SK-N-SH treated with all-trans-retinoic acid at 6 μM for 48 hours (cell line): ENCODE measurements around the gene KIAA1671.

Experiments used
- ATAC-seq: fragments of 200-7000 bp; cut with Tn5 transposase; 3 replicates; pipeline ENCODE4 v1.9.1; 2020; ENCODE audit warnings: mild to moderate bottlenecking, moderate library complexity
- BACH2 ChIP-seq: fragments of 250-450 bp; sonication (Bioruptor Pico); IDR thresholded peaks from 2 replicates; pipeline ENCODE4 v1.9.0; 2021; ENCODE audit warnings: mild to moderate bottlenecking, borderline replicate concordance
- CREB5 ChIP-seq: fragments of 250-450 bp; sonication (Bioruptor Pico); IDR thresholded peaks from 2 replicates; pipeline ENCODE4 v1.5.1; 2020; ENCODE audit warnings: low read depth, mild to moderate bottlenecking, moderate library complexity
- CSDC2 ChIP-seq: fragments of 250-450 bp; sonication (Bioruptor Pico); IDR thresholded peaks from 2 replicates; pipeline ENCODE4 v1.5.0; 2020; ENCODE audit warnings: mild to moderate bottlenecking, moderate library complexity
- ESRRG ChIP-seq: fragments of 250-450 bp; sonication (Bioruptor Pico); IDR thresholded peaks from 2 replicates; pipeline ENCODE4 v1.6.1; 2021; ENCODE audit warnings: mild to moderate bottlenecking
- GLIS3 ChIP-seq: fragments of 250-450 bp; sonication (Bioruptor Pico); IDR thresholded peaks from 2 replicates; pipeline ENCODE4 v1.5.0; 2020; ENCODE audit warnings: mild to moderate bottlenecking, moderate library complexity
- ISL1 ChIP-seq: fragments of 250-450 bp; sonication (Bioruptor Pico); IDR thresholded peaks from 2 replicates; pipeline ENCODE4 v2.1.2; 2022; ENCODE audit warnings: mild to moderate bottlenecking, moderate library complexity
- OSR1 ChIP-seq: fragments of 250-450 bp; sonication (Bioruptor Pico); IDR thresholded peaks from 2 replicates; pipeline ENCODE4 v1.8.0; 2022; ENCODE audit warnings: moderate library complexity, mild to moderate bottlenecking, inconsistent platforms
- PATZ1 ChIP-seq: fragments of 250-450 bp; sonication (Bioruptor Pico); IDR thresholded peaks from 2 replicates; pipeline ENCODE4 v1.8.0; 2020; ENCODE audit warnings: mild to moderate bottlenecking, moderate library complexity, borderline replicate concordance
- PPARA ChIP-seq: fragments of 250-450 bp; sonication (Bioruptor Pico); IDR thresholded peaks from 2 replicates; pipeline ENCODE4 v1.5.0; 2020; ENCODE audit warnings: mild to moderate bottlenecking, borderline replicate concordance
- SNAI2 ChIP-seq: fragments of 250-450 bp; sonication (Bioruptor Pico); IDR thresholded peaks from 2 replicates; pipeline ENCODE4 v1.5.0; 2020; ENCODE audit warnings: mild to moderate bottlenecking, moderate library complexity
- TCF4 ChIP-seq: fragments of 250-450 bp; sonication (Bioruptor Pico); IDR thresholded peaks from 2 replicates; pipeline ENCODE4 v1.8.0; 2021; ENCODE audit warnings: mild to moderate bottlenecking, moderate library complexity, borderline replicate concordance
- TOX ChIP-seq: fragments of 250-450 bp; sonication (Bioruptor Pico); IDR thresholded peaks from 2 replicates; pipeline ENCODE4 v1.8.0; 2021; ENCODE audit warnings: mild to moderate bottlenecking, moderate library complexity, borderline replicate concordance
- ZC3H10 ChIP-seq: fragments of 250-450 bp; sonication (Bioruptor Pico); IDR thresholded peaks from 2 replicates; pipeline ENCODE4 v1.5.1; 2021; ENCODE audit warnings: mild to moderate bottlenecking, moderate library complexity
- ZFP3 ChIP-seq: fragments of 250-450 bp; sonication (Bioruptor Pico); IDR thresholded peaks from 2 replicates; pipeline ENCODE4 v1.5.0; 2020; ENCODE audit warnings: mild to moderate bottlenecking, moderate library complexity
- ZFP30 ChIP-seq: fragments of 450-650 bp; formaldehyde crosslinking; IDR thresholded peaks from 2 replicates; pipeline ENCODE4 v1.5.0; 2022; ENCODE audit warnings: mild to moderate bottlenecking, moderate library complexity
- ZNF565 ChIP-seq: fragments of 450-650 bp; formaldehyde crosslinking; conservative IDR thresholded peaks from 2 replicates; pipeline ENCODE4 v1.5.0; 2020; ENCODE audit warnings: low read depth, mild to moderate bottlenecking, moderate library complexity
- ZNF70 ChIP-seq: fragments of 450-650 bp; formaldehyde crosslinking; IDR thresholded peaks from 2 replicates; pipeline ENCODE4 v1.5.0; 2020; ENCODE audit warnings: mild to moderate bottlenecking, moderate library complexity
- TF ChIP-seq, protein P1 (sequence below): fragments of 250-450 bp; sonication (Bioruptor Pico); IDR thresholded peaks from 2 replicates; pipeline ENCODE4 v1.8.0; 2021; ENCODE audit warnings: low read depth, mild to moderate bottlenecking, moderate library complexity, borderline replicate concordance
- TF ChIP-seq, protein P2 (sequence below): fragments of 250-450 bp; sonication (Bioruptor Pico); IDR thresholded peaks from 2 replicates; pipeline ENCODE4 v1.5.1; 2021; ENCODE audit warnings: mild to moderate bottlenecking, moderate library complexity
- TF ChIP-seq, protein P3 (sequence below): fragments of 250-450 bp; sonication (Bioruptor Pico); IDR thresholded peaks from 2 replicates; pipeline ENCODE4 v1.5.0; 2020; ENCODE audit warnings: mild to moderate bottlenecking, moderate library complexity

The KIAA1671 gene

GRCh38 chr22:25187469-25187868 lies 235.0 kb downstream of the KIAA1671 start:
- TF ChIP-seq PATZ1 (no peak), ZFP30 (no peak), PPARA (CRISPR knock-in tag) (no peak), ESRRG (CRISPR knock-in tag) (no peak), CSDC2 (no peak), CREB5 (CRISPR knock-in tag) (no peak)
- ATAC-seq = no peak

DNA sequence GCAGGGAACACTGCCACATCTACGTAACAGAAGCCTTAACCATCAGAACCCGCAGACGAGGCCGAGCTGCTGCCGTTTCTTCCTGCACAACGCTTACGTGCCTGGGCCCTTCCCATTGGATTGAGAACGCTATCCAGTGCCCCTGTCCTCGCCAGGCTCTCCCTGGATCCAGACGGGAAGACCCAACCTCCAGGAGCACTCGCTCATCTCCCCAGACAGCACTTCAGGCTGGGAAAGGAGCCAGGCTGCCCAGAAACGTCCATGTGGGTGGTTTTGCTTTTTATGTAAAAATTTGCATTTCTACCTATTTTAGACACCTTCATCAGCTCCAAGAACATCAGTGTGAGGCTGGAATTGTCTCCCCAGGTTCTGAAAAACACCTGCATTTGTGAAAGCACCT lies 239.9 kb downstream of the KIAA1671 start:
- no peak for ATAC-seq
- TF ChIP-seq ZNF70 = no peak
- no peak for TF ChIP-seq BACH2 (CRISPR knock-in tag)
- no peak for TF ChIP-seq ZNF565 (CRISPR knock-in tag)
- TF ChIP-seq, protein P1, sequence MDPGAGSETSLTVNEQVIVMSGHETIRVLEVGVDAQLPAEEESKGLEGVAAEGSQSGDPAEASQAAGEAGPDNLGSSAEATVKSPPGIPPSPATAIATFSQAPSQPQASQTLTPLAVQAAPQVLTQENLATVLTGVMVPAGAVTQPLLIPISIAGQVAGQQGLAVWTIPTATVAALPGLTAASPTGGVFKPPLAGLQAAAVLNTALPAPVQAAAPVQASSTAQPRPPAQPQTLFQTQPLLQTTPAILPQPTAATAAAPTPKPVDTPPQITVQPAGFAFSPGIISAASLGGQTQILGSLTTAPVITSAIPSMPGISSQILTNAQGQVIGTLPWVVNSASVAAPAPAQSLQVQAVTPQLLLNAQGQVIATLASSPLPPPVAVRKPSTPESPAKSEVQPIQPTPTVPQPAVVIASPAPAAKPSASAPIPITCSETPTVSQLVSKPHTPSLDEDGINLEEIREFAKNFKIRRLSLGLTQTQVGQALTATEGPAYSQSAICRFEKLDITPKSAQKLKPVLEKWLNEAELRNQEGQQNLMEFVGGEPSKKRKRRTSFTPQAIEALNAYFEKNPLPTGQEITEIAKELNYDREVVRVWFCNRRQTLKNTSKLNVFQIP = no peak
- no peak for TF ChIP-seq ZFP3 (CRISPR knock-in tag)
- TF ChIP-seq PATZ1 = no peak
- TF ChIP-seq, protein P2, sequence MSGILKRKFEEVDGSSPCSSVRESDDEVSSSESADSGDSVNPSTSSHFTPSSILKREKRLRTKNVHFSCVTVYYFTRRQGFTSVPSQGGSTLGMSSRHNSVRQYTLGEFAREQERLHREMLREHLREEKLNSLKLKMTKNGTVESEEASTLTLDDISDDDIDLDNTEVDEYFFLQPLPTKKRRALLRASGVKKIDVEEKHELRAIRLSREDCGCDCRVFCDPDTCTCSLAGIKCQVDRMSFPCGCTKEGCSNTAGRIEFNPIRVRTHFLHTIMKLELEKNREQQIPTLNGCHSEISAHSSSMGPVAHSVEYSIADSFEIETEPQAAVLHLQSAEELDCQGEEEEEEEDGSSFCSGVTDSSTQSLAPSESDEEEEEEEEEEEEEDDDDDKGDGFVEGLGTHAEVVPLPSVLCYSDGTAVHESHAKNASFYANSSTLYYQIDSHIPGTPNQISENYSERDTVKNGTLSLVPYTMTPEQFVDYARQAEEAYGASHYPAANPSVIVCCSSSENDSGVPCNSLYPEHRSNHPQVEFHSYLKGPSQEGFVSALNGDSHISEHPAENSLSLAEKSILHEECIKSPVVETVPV = no peak
- no peak for TF ChIP-seq ZFP30
- TF ChIP-seq CREB5 (CRISPR knock-in tag) = no peak
- TF ChIP-seq ZC3H10 = no peak
- no peak for TF ChIP-seq TOX (CRISPR knock-in tag)
- TF ChIP-seq TCF4 (CRISPR knock-in tag) = no peak
- no peak for TF ChIP-seq ISL1 (CRISPR knock-in tag)
- no peak for TF ChIP-seq SNAI2 (CRISPR knock-in tag)
- TF ChIP-seq GLIS3 (CRISPR knock-in tag) = no peak
- no peak for TF ChIP-seq OSR1 (CRISPR knock-in tag)
- no peak for TF ChIP-seq ESRRG (CRISPR knock-in tag)

GRCh38 chr22:25193130-25193529 lies 240.6 kb downstream of the KIAA1671 start:
- TF ChIP-seq PATZ1 (no peak), SNAI2 (CRISPR knock-in tag) (no peak)
- TF ChIP-seq, protein P2 = no peak
- TF ChIP-seq, protein P3, sequence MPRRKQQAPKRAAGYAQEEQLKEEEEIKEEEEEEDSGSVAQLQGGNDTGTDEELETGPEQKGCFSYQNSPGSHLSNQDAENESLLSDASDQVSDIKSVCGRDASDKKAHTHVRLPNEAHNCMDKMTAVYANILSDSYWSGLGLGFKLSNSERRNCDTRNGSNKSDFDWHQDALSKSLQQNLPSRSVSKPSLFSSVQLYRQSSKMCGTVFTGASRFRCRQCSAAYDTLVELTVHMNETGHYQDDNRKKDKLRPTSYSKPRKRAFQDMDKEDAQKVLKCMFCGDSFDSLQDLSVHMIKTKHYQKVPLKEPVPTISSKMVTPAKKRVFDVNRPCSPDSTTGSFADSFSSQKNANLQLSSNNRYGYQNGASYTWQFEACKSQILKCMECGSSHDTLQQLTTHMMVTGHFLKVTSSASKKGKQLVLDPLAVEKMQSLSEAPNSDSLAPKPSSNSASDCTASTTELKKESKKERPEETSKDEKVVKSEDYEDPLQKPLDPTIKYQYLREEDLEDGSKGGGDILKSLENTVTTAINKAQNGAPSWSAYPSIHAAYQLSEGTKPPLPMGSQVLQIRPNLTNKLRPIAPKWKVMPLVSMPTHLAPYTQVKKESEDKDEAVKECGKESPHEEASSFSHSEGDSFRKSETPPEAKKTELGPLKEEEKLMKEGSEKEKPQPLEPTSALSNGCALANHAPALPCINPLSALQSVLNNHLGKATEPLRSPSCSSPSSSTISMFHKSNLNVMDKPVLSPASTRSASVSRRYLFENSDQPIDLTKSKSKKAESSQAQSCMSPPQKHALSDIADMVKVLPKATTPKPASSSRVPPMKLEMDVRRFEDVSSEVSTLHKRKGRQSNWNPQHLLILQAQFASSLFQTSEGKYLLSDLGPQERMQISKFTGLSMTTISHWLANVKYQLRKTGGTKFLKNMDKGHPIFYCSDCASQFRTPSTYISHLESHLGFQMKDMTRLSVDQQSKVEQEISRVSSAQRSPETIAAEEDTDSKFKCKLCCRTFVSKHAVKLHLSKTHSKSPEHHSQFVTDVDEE (CRISPR knock-in tag) = no peak
- ATAC-seq = no peak
